Spleen (tissue), 11 donors: ENCODE results near the gene PCBD2. TPM values are rescaled to one million over a fixed set of nuclear protein-coding genes. Genes with fewer than 3 reads are reported as not detected.
"Not testable (repeated sequence)": the region's sequence is repeated elsewhere in the genome, so short reads cannot be mapped to it uniquely, and the experiment has no call there.

Source experiments
- DNase-seq: peaks from one replicate; pipeline ENCODE4 v3.0.0-alpha.2; 2020
- H3K27ac ChIP-seq, 8 donors: fragments of 200-600 bp; sonication (generic) in 7 of 8; 1 replicate in 4 of 8; 2 replicates in 4 of 8; pipeline versions ENCODE4 v1.5.0 to v1.8.0; 2016 to 2021; ENCODE audit warnings: inconsistent platforms in 4 of 8, mild to moderate bottlenecking in 4 of 8, moderate library complexity in 1 of 8
- H3K27me3 ChIP-seq, 7 donors: fragments of 200-600 bp; sonication (generic) in 6 of 7; replicated peaks in 1 of 7; 1 replicate in 4 of 7; 2 replicates in 3 of 7; pipeline versions ENCODE4 v1.5.0 to v1.8.0; 2016 to 2021; ENCODE audit warnings: inconsistent platforms in 3 of 7, mild to moderate bottlenecking in 1 of 7
- H3K36me3 ChIP-seq, 6 donors: fragments of 200-600 bp; sonication (generic) in 5 of 6; 1 replicate in 4 of 6; 2 replicates in 2 of 6; pipeline versions ENCODE4 v1.5.0 to v1.8.0; 2016 to 2021; ENCODE audit warnings: inconsistent platforms in 2 of 6
- H3K4me1 ChIP-seq, 6 donors: fragments of 200-600 bp; sonication (generic) in 5 of 6; 1 replicate in 3 of 6; 2 replicates in 3 of 6; pipeline versions ENCODE4 v1.5.0 to v1.8.0; 2016 to 2021; ENCODE audit warnings: inconsistent platforms in 3 of 6
- H3K4me3 ChIP-seq, 8 donors: fragments of 200-600 bp; sonication (generic) in 7 of 8; 1 replicate in 4 of 8; 2 replicates in 4 of 8; pipeline versions ENCODE4 v1.5.0 to v1.8.0; 2016 to 2021; ENCODE audit warnings: inconsistent platforms in 4 of 8, mild to moderate bottlenecking in 4 of 8, moderate library complexity in 2 of 8
- H3K9me3 ChIP-seq, 8 donors: fragments of 200-600 bp; sonication (generic) in 7 of 8; 1 replicate in 4 of 8; 2 replicates in 4 of 8; pipeline versions ENCODE4 v1.5.0 to v1.8.0; 2016 to 2021; ENCODE audit warnings: inconsistent platforms in 4 of 8
- POLR2A ChIP-seq, 3 donors: fragments of 450-650 bp; IDR thresholded peaks; one replicate each; pipeline ENCODE4 v1.5.1; 2017; ENCODE audit warnings: antibody characterized with exemption in 3 of 3, mild to moderate bottlenecking in 1 of 3
- POLR2AphosphoS5 ChIP-seq, 3 donors: sonication (generic); formaldehyde crosslinking; IDR thresholded peaks; one replicate each; pipeline ENCODE4 v1.5.1; 2017; ENCODE audit warnings: antibody characterized with exemption in 3 of 3
- WGBS, 5 donors: extraction: QIAGEN DNeasy Blood & Tissue Kit in 3 of 5; methylation state at CpG; one replicate each; pipeline versions ENCODE4 v1.1.5 to v1.1.7; 2013 to 2018; 5-methylcytosine and 5-hydroxymethylcytosine counted together
- intact Hi-C: fragments of 100-400 bp; cut with DNase I; formaldehyde crosslinking; loops from one replicate; pipeline ENCODE4 v1.15.0; 2023; ENCODE audit warnings: low total_unique reads
- polyA plus RNA-seq, 3 donors: library from polyadenylated mRNA; stranded (reverse); fragments of 200-250 nt; gene quantifications; one replicate each; pipeline ENCODE4 v1.2.1, GENCODE V29; 2013
- total RNA-seq, 7 donors: library from RNA; depleted of rRNA in 3 of 7; stranded (reverse); fragments of >200 nt in 3 of 7; fragmentation: NEBNext Ultra II Directional in 4 of 7; extraction: Animal tissue kit (Norgen Biotek cat#: 25700) in 4 of 7; gene quantifications; one replicate each; pipeline versions ENCODE4 v1.1.0 to v1.2.1, GENCODE V29; 2016 to 2021
- TF ChIP-seq, protein P1 (sequence below), 11 experiments: fragments of 200-600 bp in 7 of 11; fragments of 450-650 bp in 4 of 11; sonication (generic) in 4 of 11; IDR thresholded peaks in 8 of 11; conservative IDR thresholded peaks in 3 of 11; 1 replicate in 7 of 11; 2 replicates in 4 of 11; pipeline versions ENCODE4 v1.4.0 to v1.8.0; 2016 to 2021; ENCODE audit warnings: antibody characterized with exemption in 11 of 11, inconsistent platforms in 4 of 11, mild to moderate bottlenecking in 1 of 11
- donor health status: healthy with polysubstance abuse.
- donor health status: DM: no; HTN: no; CAD: no; lungs with moderate emphysema.
- donor health status: DM: no; HTN: no; CAD: no.
- donor health status: Bipolar disorder and iron deficiency.
- donor health status: healthy.
- donor health status: DM: no; HTN: no; CAD: no.
- donor health status: DM: yes; HTN: yes; CAD: no.

PCBD2 gene
- total and polyA plus RNA-seq, 10 donors: 2.8 to 15.8 (median 9.2) TPM

DNA sequence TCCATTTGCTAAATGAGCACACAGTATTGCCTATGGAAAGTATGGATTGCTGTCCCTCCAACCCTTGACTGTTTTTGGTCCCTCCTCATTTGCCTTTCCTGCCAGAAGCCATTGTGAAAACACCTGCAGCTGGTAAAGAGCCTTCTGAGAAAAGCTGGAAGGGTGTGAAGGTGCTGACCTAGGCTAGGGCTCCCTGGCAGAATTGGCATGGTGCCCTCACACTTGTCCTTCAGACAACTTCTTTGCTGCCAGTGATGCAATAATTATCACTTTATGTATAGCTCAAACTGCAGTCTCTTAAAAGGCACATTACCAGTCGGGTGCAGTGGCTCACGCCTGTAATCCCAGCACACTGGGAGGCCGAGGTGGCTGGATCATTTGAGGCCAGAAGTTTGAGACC is 26.5 kb upstream of the PCBD2 start:
- no peak for TF ChIP-seq POLR2A (IDR thresholded peaks at IDR 0.05)
- TF ChIP-seq, protein P1, sequence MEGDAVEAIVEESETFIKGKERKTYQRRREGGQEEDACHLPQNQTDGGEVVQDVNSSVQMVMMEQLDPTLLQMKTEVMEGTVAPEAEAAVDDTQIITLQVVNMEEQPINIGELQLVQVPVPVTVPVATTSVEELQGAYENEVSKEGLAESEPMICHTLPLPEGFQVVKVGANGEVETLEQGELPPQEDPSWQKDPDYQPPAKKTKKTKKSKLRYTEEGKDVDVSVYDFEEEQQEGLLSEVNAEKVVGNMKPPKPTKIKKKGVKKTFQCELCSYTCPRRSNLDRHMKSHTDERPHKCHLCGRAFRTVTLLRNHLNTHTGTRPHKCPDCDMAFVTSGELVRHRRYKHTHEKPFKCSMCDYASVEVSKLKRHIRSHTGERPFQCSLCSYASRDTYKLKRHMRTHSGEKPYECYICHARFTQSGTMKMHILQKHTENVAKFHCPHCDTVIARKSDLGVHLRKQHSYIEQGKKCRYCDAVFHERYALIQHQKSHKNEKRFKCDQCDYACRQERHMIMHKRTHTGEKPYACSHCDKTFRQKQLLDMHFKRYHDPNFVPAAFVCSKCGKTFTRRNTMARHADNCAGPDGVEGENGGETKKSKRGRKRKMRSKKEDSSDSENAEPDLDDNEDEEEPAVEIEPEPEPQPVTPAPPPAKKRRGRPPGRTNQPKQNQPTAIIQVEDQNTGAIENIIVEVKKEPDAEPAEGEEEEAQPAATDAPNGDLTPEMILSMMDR (IDR thresholded peaks at IDR 0.05 in 8 of 11, conservative IDR thresholded peaks at IDR 0.05 in 3 of 11): no peak
- no peak for TF ChIP-seq POLR2AphosphoS5 (IDR thresholded peaks at IDR 0.05)
- intact Hi-C loops: no loop called here
- H3K9me3 ChIP-seq: no peaks in the 10 kb centered on the region
- no peak for DNase-seq
- H3K27me3 ChIP-seq: no peaks in the 10 kb centered on the region
- H3K4me1 ChIP-seq: peaks cover 15 to 68% (median 41%) of the 10 kb centered on the region in 6 donors
- no peak overlapping the region for H3K4me3 ChIP-seq
- peaks cover 0 to 9% (median 0%) of the 10 kb centered on the region in 6 donors for H3K36me3 ChIP-seq
- WGBS, 5 donors: 83 to 92% (median 91%) methylated on average over 3 of the region's 3 CpGs
- H3K27ac ChIP-seq: no peak overlapping the region

DNA sequence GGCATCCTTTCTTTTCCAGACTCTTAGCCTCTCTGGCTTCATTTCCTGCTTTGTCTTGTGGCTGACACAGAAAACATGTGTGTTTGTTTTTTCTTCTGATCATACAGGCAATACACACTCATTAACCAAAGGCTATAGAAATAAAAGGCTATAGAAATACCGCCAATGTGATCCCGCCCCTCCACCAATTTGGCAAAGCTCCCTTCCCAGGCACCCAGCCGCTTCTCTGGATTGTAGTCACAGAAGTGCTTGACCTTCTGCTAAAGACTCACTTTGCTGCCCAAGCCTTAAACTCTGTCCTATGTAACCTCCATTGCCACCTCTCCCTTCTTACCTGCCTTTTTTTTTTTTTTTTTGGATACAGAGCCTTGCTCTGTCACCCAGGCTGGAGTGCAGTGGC is 25.5 kb upstream of the PCBD2 start:
- intact Hi-C loops: no loop called here
- Histone ChIP-seq H3K4me1 (peaks cover 13 to 61% (median 35%) of the 10 kb centered on the region in 6 donors), H3K4me3 (no peak overlapping the region), H3K27me3 (no peaks in the 10 kb centered on the region), H3K27ac (no peak overlapping the region), H3K36me3 (peaks cover 0 to 9% (median 0%) of the 10 kb centered on the region in 6 donors), H3K9me3 (no peaks in the 10 kb centered on the region)
- TF ChIP-seq POLR2A (IDR thresholded peaks at IDR 0.05): no peak
- TF ChIP-seq POLR2AphosphoS5 (IDR thresholded peaks at IDR 0.05): no peak
- TF ChIP-seq, protein P1 (IDR thresholded peaks at IDR 0.05 in 8 of 11, conservative IDR thresholded peaks at IDR 0.05 in 3 of 11): no peak
- WGBS, 5 donors: 80 to 93% (median 89%) methylated on average over 3 of the region's 3 CpGs
- no peak for DNase-seq

DNA sequence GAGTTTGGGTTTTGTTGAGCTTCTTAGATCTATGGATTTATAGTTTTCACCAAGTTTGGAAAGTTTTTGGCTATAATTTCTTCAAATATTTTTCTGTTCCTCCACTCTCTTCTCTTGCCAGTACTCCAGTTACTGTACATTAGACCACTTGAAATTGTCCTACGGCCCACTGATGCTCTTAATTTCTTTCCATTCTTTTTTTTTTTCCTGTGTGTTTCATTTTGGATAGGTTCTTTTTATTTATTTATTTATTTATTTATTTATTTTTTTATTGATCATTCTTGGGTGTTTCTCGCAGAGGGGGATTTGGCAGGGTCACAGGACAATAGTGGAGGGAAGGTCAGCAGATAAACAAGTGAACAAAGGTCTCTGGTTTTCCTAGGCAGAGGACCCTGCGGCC is 24.0 kb upstream of the PCBD2 start:
- H3K9me3 ChIP-seq, DNase-seq, H3K4me3 ChIP-seq, H3K36me3 ChIP-seq, H3K27me3 ChIP-seq, H3K27ac ChIP-seq, intact Hi-C loops: not testable (repeated sequence)
- WGBS, 5 donors: 59 to 90% (median 74%) methylated on average over 1 to 2 of the region's 3 CpGs
- H3K4me1 ChIP-seq: peaks cover 7 to 48% (median 23%) of the 10 kb centered on the region in 6 donors

DNA sequence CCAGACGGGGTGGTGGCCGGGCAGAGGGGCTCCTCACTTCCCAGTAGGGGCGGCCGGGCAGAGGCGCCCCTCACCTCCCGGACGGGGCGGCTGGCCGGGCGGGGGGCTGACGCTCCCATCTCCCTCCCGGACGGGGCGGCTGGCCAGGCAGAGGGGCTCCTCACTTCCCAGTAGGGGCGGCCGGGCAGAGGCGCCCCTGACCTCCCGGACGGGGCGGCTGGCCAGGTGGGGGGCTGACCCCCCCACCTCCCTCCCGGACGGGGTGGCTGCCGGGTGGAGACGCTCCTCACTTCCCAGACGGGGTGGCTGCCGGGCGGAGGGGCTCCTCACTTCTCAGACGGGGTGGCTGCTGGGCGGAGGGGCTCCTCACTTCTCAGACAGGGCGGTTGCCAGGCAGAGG is 23.2 kb upstream of the PCBD2 start:
- DNase-seq, H3K27ac ChIP-seq, H3K27me3 ChIP-seq, H3K4me3 ChIP-seq, H3K9me3 ChIP-seq, intact Hi-C loops: not testable (repeated sequence)
- WGBS, 5 donors: 90 to 97% (median 96%) methylated on average over 6 to 28 of the region's 30 CpGs; no CpG with 5 or more reads in 1 of the 5 donors
- H3K36me3 ChIP-seq: peaks cover 0 to 13% (median 0%) of the 10 kb centered on the region in 6 donors
- peaks cover 5 to 41% (median 15%) of the 10 kb centered on the region in 6 donors for H3K4me1 ChIP-seq

DNA sequence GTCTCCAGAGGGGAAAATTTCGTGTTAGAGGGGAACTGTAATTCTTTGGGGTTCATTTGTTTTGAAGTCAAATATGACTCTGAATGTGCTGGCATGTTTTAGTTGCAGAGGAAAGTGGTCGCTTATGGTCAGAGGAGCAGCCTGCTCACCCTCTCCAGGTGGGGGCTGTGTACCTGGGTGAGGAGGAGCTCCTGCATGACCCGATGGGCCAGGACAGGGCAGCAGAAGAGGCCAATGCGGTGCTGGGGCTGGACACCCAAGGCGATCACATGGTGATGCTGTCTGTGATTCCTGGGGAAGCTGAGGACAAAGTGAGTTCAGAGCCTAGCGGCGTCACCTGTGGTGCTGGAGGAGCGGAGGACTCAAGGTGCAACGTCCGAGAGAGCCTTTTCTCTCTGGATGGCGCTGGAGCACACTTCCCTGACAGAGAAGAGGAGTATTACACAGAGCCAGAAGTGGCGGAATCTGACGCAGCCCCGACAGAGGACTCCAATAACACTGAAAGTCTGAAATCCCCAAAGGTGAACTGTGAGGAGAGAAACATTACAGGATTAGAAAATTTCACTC is 17.3 kb upstream of the PCBD2 start:
- H3K9me3 ChIP-seq: no peaks in the 10 kb centered on the region
- TF ChIP-seq, protein P1 (IDR thresholded peaks at IDR 0.05 in 8 of 11, conservative IDR thresholded peaks at IDR 0.05 in 3 of 11): no peak
- TF ChIP-seq POLR2A (IDR thresholded peaks at IDR 0.05) (no peak), POLR2AphosphoS5 (IDR thresholded peaks at IDR 0.05) (no peak)
- WGBS, 5 donors: 90 to 98% (median 93%) methylated on average over 14 of the region's 14 CpGs
- no peak for DNase-seq
- no peak overlapping the region for H3K4me3 ChIP-seq
- no peak overlapping the region for H3K27ac ChIP-seq
- H3K36me3 ChIP-seq: peaks cover 0 to 63% (median 23%) of the 10 kb centered on the region in 6 donors
- no peaks in the 10 kb centered on the region for H3K4me1 ChIP-seq
- intact Hi-C loops: no loop called here
- no peaks in the 10 kb centered on the region for H3K27me3 ChIP-seq
